GM19025 (cell line): Measurements from ENCODE around the gene ZNF175.

Experiments
- ATAC-seq: cut with Tn5 transposase; IDR thresholded peaks from one replicate; pipeline ENCODE4 v1.9.1; 2021; ENCODE audit warnings: mild to moderate bottlenecking, low read depth, moderate library complexity; ENCODE audit not compliant: unreplicated experiment

The ZNF175 gene

DNA sequence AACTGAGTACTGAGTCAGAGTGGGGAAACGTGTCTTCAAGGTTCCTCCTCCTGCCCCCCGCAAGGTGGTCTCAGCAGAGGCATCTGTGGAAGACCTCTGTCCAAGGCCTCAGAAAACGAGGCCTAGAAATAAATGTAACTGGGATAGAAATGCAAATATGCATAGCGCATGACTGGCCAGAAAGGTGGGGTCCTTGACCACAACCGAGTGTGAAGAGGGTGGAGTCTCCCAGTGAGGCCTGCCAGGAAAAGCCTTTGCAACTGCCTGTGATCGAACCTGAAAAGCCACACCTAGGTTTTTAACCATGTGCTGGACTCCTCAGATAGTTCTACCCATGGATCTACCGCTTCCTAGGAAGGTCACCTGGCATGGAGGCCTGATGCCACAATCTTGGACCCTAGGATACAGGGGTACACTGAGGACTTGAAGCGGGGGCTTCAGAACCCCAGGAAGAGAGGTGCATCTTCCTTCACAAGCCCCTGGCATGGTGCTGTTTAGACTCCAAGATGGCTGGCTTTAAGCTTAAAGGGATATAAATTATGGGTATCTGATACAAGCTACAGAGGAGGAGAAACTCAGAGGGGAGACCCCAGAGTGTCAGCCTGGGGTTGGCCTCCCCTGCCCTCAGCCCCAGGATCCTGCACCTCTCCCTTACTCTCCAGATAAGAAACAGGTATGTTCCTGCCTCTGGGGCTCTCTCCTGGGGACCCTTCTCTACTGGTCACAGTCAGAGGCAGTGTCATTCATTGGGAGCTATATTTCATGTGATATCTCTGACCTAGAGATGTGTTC is 21.4 kb upstream of the ZNF175 start:
- no peak for ATAC-seq

- ATAC-seq = no peak
Measured at GRCh38 chr19:51550848-51551672, 20.0 kb upstream of the ZNF175 start.

DNA sequence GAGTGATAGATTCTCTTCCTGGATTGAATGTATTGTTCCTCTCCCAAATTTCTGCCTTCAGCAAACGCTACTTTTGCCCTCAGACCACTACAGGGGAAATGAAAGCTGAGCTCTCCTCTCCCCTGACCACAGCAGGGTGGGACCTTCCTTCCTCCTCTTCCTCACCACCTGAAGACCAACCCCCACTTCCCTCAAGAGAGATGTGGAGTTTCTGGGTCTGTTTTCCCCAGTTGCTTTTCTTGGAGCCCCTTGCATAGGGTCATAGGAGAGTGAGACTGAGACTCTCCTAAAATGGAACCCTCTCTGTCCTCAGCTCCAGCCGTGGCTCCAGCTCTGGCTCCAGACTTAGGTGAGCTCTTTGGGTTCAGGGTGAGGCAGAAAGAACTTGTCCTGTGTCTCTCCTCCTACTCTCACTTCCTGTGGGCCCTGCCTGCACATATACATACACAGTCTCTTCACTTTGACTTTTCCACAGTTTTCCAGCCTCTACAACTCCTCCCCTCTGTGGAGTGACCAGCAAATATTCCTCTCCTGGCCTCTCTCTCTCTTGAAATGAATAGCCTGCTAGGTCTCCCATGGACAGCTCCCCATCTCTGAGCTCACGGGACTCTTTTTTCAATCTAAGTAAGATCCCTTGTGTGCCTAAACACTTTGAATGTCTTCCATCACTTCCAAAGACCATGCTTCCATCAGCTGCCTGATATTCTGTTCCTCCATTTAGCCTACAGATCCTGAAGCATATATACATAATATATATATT is 19.2 kb upstream of the ZNF175 start:
- no peak for ATAC-seq

DNA sequence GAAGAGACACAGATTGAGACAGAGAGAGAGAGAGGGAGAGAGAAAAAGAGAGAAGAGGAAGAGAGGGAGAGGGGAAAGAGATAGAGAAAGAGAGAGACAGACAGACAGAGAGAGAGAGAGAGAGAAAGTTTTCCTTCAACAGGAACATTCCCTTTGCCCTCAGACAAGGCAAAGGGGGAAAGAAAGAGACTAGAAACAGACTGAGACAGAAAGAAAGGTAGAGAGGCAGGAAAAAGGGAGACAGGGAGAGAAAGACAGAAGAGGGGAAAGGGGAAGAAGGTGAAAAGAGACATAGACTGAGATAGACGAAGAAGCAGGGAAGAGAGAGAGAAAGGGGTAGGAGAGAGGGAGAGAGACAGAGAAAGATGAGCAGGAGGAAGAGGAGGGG is 18.5 kb upstream of the ZNF175 start:
- no peak for ATAC-seq

DNA sequence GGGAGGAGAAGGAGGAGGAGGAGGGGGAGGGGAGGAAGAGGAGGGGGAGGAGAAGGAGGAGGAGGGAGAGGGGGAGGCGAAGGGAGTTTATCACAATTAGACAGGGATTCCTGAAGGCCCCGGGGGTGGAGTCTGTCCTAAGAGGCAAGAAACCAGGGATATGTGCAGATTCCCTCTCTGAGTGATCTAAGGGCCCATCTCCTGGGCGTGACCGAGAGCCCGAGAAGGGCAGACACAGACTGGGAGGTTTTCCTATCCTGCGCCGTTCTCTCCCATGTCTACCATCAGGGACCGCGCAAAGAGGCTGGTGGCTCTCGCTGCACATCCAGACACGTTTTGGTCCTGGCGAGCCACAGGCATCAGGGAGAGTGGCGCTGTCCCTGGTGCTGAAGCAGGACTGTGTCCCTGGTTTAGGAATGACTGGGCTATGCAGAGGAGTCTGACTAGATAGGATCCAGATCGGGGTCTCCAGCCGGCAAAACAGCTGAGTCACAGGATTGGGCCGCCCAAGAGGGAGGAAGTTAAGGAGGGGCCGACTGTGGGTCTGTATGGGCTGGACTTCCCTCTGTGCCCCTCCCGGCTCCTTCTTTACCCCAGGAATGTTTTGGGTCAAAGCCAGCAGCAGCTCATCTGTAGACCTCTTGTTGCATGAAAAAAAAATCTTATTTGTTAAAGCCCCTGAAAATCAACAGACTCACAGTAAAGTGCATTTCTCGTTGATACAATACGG is 17.9 kb upstream of the ZNF175 start:
- no peak for ATAC-seq

GRCh38 chr19:51559240-51559639 is 11.8 kb upstream of the ZNF175 start:
- ATAC-seq = no peak

DNA sequence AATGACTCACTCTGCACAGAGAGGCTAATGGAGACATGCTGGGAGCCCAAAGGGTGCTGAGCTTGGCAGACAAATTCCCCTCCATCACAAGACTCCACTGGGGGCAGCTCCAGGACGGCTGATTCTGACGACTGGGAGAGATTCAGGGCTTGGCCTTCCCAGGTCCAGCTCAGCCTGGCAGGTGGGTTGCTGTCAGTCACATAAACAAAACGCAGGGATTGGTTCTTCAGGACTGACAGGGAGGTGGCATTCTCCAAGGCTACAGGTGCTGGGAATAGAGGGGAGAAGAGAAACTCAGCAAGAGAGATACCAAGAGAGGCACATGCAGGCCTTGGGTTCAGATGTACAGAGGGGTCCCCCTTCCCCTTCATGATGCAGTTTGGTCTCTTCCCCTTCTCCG is 10.7 kb upstream of the ZNF175 start:
- no peak for ATAC-seq

- ATAC-seq = no peak
Measured at GRCh38 chr19:51564791-51565190, 6.3 kb upstream of the ZNF175 start.

GRCh38 chr19:51565583-51565982 is 5.5 kb upstream of the ZNF175 start:
- ATAC-seq = no peak

DNA sequence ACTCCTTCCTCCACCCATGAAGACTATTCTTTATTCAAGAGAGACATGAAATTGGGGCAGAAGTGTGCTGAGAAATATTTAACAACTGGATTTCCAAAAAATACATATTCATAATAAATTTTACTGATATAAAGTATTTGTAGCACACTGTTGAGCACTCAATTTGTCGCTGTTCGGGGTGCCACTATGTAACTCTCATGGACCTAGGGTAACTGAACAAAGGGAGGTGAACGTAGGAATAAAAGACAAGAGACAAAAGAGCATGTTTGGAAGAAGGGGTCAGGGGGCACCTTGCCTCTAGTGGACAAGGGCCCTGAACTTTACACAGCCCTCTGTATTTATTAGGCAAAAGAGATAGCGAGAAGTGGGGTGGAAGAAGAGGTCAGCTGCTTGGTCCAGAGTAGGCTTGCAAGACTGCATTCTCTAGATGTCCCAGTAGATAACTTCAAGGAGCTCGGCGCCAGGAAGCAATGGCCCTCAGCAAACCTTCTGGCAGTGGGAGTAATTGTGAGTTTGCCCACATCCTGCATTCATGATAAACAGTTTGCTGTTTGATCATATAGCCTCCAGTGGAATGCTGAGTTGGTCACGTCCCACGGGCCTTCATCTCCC is 4.5 kb upstream of the ZNF175 start:
- ATAC-seq = no peak

DNA sequence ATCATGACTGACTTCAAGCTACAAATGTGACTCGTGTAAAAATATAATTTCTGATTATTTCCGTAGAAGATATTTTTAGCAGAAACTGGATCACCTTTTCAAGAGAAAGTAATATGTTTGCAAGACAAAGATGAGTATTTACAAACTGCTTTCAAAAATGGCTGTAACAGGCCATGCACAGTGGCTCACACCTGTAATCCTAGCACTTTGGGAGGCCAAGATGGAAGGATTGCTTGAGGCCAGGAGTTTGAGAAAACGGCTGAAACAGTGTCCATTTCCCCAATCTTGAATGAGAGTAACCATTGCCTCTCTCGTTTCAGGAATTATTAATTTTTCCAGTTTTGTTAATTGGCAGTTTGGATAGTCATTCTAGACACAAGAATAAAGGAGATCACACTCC is 3.5 kb upstream of the ZNF175 start:
- no peak for ATAC-seq

DNA sequence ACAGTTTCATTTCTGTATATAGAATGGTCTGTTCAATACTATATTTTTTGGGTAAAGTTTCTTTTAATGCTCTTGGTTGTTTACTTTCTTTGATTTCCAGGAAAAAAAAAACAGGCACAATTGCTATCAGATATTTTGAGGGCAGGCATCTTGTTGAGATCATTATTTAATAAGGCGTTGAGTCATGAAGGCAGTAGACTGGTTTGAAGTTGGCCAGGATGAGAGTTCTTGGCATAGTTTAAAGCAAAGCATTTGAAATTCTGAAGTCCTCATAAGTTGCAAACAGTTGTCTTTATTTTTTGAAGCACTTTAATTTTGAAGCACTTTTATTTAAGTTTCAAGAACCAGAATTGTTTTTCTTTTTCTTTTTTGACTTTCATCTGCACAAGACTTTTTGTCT is 2.6 kb upstream of the ZNF175 start:
- no peak for ATAC-seq

DNA sequence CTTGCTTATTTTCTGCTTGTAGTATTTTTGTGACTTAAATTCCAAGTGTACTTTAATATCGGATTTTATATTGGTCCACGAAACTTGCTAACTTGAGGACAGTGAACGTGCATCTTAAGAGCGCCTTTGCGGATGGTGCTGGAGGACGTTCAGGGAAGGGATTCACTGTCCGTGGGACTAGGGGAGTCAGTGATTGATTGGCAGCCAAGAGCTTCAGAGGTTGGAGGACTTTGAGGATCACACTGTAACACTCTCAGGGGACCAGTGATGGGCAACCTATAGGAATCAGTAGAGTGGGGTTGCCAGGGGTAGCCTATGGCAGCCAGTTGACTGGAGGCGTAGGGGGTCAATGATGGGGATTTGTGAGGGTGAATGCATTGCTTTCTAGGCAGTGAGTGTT is 516 bp downstream of the ZNF175 start:
- no peak for ATAC-seq

DNA sequence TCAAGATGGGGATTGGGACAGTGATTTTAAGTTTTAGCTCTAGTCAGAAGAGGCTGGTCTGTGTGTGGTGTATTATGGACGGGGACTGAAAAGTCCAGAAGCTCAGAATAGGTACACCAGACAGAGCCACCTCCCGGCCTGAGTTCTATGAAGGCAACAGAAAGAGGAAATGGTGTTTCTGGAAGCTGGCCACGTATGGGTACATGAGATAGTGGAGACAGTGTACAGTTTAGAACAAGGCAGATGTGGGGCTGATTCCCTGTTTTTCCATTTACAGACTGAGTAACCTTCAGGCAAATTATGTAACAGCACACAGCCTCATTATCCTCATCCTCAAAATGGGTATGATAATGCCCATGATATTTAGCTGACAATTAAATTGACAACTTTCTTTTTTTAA is 1.3 kb downstream of the ZNF175 start:
- ATAC-seq = no peak

- ATAC-seq = no peak
Measured at GRCh38 chr19:51572908-51573307, 1.8 kb downstream of the ZNF175 start.

- ATAC-seq = no peak
Measured at GRCh38 chr19:51573331-51573730, 2.2 kb downstream of the ZNF175 start.

DNA sequence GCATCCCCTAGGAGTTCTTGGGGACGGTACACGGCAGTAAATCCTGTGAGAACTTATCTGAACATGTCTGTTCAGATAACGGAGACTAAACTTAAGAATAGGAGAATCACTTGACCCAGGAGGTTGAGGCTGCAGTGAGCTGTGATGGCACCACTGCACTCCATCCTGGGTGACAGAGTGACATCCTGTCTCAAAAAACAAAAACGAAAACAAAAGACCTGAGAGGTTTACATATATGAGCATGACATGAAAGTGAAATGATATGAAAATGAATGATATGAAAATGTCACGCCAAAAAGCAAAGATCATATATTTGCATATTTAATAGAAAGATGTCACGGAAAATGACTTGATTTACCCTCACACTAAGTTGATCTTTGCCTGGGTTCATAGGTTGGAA is 5.8 kb downstream of the ZNF175 start:
- ATAC-seq = no peak

GRCh38 chr19:51586103-51586728 is 15.1 kb downstream of the ZNF175 start:
- no peak for ATAC-seq

- ATAC-seq = no peak
Measured at GRCh38 chr19:51586799-51587198, 15.7 kb downstream of the ZNF175 start.
